Activated CD8-positive, alpha-beta T cell treated with anti-CD3 and anti-CD28 coated beads for 36 hours (primary cell): Measurements from ENCODE around the gene TCF7. TPM values are rescaled to one million over a fixed set of nuclear protein-coding genes. Genes with fewer than 3 reads are reported as not detected.

ENCODE experiments used
- ATAC-seq: fragments of 200-7000 bp; cut with Tn5 transposase; one replicate; pipeline ENCODE4 v1.10.0; 2021; ENCODE audit warnings: mild to moderate bottlenecking, moderate library complexity
- CTCF ChIA-PET: fragments of 350-600 bp; sonication (Branson Sonifier 250); formaldehyde crosslinking; loops from one replicate; lab custom pipeline; 2021; ENCODE audit warnings: antibody characterized with exemption; lab: Charles Lee
- POLR2A ChIA-PET: fragments of 350-600 bp; sonication (Branson Sonifier 250); formaldehyde crosslinking; loops from one replicate; lab custom pipeline; 2021; ENCODE audit warnings: antibody characterized with exemption; lab: Charles Lee
- DNase-seq: peaks from one replicate; pipeline ENCODE4 v3.0.0-alpha.2; 2020
- H3K27ac Mint-ChIP-seq: one replicate; pipeline ENCODE4 v1.8.0; 2021; ENCODE audit warnings: mild to moderate bottlenecking, mixed read lengths
- H3K27me3 Mint-ChIP-seq: one replicate; pipeline ENCODE4 v1.8.0; 2021; ENCODE audit warnings: mixed read lengths
- H3K36me3 Mint-ChIP-seq: one replicate; pipeline ENCODE4 v1.8.0; 2021; ENCODE audit warnings: low read depth, mixed read lengths
- H3K4me1 Mint-ChIP-seq: one replicate; pipeline ENCODE4 v1.8.0; 2021; ENCODE audit warnings: low read depth, mixed read lengths
- H3K4me3 Mint-ChIP-seq: one replicate; pipeline ENCODE4 v1.8.0; 2021; ENCODE audit warnings: mild to moderate bottlenecking, moderate library complexity, mixed read lengths
- H3K9me3 Mint-ChIP-seq: one replicate; pipeline ENCODE4 v1.8.0; 2021; ENCODE audit warnings: mixed read lengths
- CTCF ChIP-seq: fragments of 200-600 bp; IDR thresholded peaks from one replicate; pipeline ENCODE4 v1.8.0; 2022; ENCODE audit warnings: antibody characterized with exemption, mild to moderate bottlenecking
- intact Hi-C: fragments of 100-400 bp; cut with micrococcal nuclease; formaldehyde crosslinking; loops from one replicate; pipeline ENCODE4 v1.10.0; 2022
- total RNA-seq, 2 experiments: library from RNA; stranded (reverse); gene quantifications; one replicate each; pipeline ENCODE4 v1.2.3, GENCODE V29; 2021

Gene TCF7
- total RNA-seq, 2 experiments from 2014 or later = 47.4 to 50.3 TPM

GRCh38 chr5:134145779-134146581 lies 31.5 kb downstream of the TCF7 start:
- H3K4me1 Mint-ChIP-seq = peaks cover 51% of the 10 kb centered on the region
- H3K27me3 Mint-ChIP-seq = no peaks in the 10 kb centered on the region
- ChIA-PET CTCF (interaction anchor here (0.6 to 38.2 kb wide), 10 partner anchors 7 to 133 kb away, joined by 3 to 1049 read pairs (median 10); partner anchors contain the start of gene SKP1), POLR2A (interaction anchor here (0.9 to 9.6 kb wide), 6 partner anchors 10 to 106 kb away, joined by 3 to 63 read pairs (median 4); partner anchors contain the start of gene SKP1)
- H3K4me3 Mint-ChIP-seq = no peak overlapping the region
- H3K36me3 Mint-ChIP-seq = peaks cover 38% of the 10 kb centered on the region
- TF ChIP-seq CTCF = peak; percentile 95
- peak overlapping the region; percentile 70 for H3K27ac Mint-ChIP-seq
- peak; percentile 91 for DNase-seq
- no peaks in the 10 kb centered on the region for H3K9me3 Mint-ChIP-seq
- ATAC-seq = peak; percentile 88
- intact Hi-C loops = no loop called here

- Mint-ChIP-seq H3K36me3 (peaks cover 43% of the 10 kb centered on the region), H3K27me3 (no peaks in the 10 kb centered on the region), H3K4me3 (no peak overlapping the region), H3K4me1 (peaks cover 51% of the 10 kb centered on the region), H3K9me3 (no peaks in the 10 kb centered on the region), H3K27ac (peak overlapping the region; percentile 70)
- CTCF ChIA-PET = interaction anchor here (0.9 to 38.2 kb wide), 9 partner anchors 8 to 143 kb away, joined by 3 to 1049 read pairs (median 16); partner anchors contain the start of gene SKP1
- intact Hi-C loops = no loop called here
- ATAC-seq (no peak), DNase-seq (no peak)
- POLR2A ChIA-PET = interaction anchor here (1.3 to 9.6 kb wide), 4 partner anchors 11 to 122 kb away, joined by 3 to 63 read pairs (median 8); no protein-coding TSS in a partner anchor
- no peak for TF ChIP-seq CTCF
These were observed 32.4 kb downstream of the TCF7 start for GRCh38 chr5:134146651-134147518.

GRCh38 chr5:134148316-134148715 lies 33.8 kb downstream of the TCF7 start:
- H3K4me3 Mint-ChIP-seq = no peak overlapping the region
- intact Hi-C loops = no loop called here
- CTCF ChIA-PET = interaction anchor here (0.7 to 38.2 kb wide), 5 partner anchors 9 to 170 kb away, joined by 3 to 1049 read pairs (median 43); no protein-coding TSS in a partner anchor
- POLR2A ChIA-PET = interaction anchor here (0.6 to 9.6 kb wide), 7 partner anchors 8 to 124 kb away, joined by 3 to 63 read pairs (median 3); no protein-coding TSS in a partner anchor
- H3K9me3 Mint-ChIP-seq = no peaks in the 10 kb centered on the region
- H3K36me3 Mint-ChIP-seq = peaks cover 55% of the 10 kb centered on the region
- peak overlapping the region; percentile 6 for H3K27ac Mint-ChIP-seq
- no peak for TF ChIP-seq CTCF
- DNase-seq (no peak), ATAC-seq (no peak)
- H3K27me3 Mint-ChIP-seq = no peaks in the 10 kb centered on the region
- peaks cover 58% of the 10 kb centered on the region for H3K4me1 Mint-ChIP-seq

- Mint-ChIP-seq H3K27me3 (no peaks in the 10 kb centered on the region), H3K27ac (peak overlapping the region; percentile 81), H3K4me3 (no peak overlapping the region), H3K9me3 (no peaks in the 10 kb centered on the region), H3K36me3 (peaks cover 62% of the 10 kb centered on the region), H3K4me1 (peaks cover 64% of the 10 kb centered on the region)
- no peak for ATAC-seq
- CTCF ChIA-PET = interaction anchor here (1.3 to 38.2 kb wide), 6 partner anchors 10 to 122 kb away, joined by 4 to 1049 read pairs (median 28); no protein-coding TSS in a partner anchor
- TF ChIP-seq CTCF = no peak
- POLR2A ChIA-PET = interaction anchor here (0.6 to 9.6 kb wide), 7 partner anchors 8 to 109 kb away, joined by 3 to 63 read pairs (median 12); partner anchors contain the start of gene SKP1
- intact Hi-C loops = no loop called here
- DNase-seq = no peak
These were observed 34.6 kb downstream of the TCF7 start for GRCh38 chr5:134148986-134149539.
